ENCODE measurements around the gene PTPN14. TPM values are rescaled to one million over a fixed set of nuclear protein-coding genes. Genes with fewer than 3 reads are reported as not detected.

The PTPN14 gene
- total and polyA plus RNA-seq, 2 donors from 2014 or later, result 5.1 to 87.2 TPM

DNA sequence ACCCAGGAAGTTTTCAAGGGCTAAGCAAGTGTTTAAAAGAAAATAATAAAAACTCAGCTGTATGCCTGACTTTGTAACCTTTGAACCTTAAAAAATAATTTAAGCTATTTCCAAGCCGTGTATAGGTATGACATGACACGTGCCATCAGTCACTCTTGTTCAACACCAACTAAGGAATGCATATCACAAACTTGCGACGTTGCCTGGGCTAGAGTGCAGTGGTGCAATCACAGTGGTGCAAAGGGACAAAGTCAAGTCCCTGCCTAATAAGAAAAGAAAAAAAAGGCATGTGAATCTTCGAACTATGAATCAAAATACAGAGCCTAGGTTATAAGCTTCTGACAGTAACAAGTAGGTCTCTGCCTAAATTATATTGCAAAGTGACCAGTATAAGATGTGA is 191.3 kb downstream of the PTPN14 start:
- no peak for TF ChIP-seq CTCF (IDR thresholded peaks at IDR 0.05; ENCODE audit: borderline replicate concordance, extremely low read depth, insufficient read depth)
- H3K9ac ChIP-seq (ENCODE audit: low read length in 3 of 3), result no peak overlapping the region
- intact Hi-C loops (cut with DNase I), result no loop called here
- no peak for FAIRE-seq
- H3K27ac ChIP-seq (ENCODE audit: low read depth in 2 of 2, low read length in 2 of 2), result no peak overlapping the region
- H3K9me3 ChIP-seq (ENCODE audit: control insufficient read depth in 2 of 3, insufficient read depth in 1 of 3, low read length in 3 of 3), result no peaks in the 10 kb centered on the region
- no peak for DNase-seq
- H3K4me3 ChIP-seq (ENCODE audit: low read length in 3 of 3), result no peak overlapping the region
- no peaks in the 10 kb centered on the region for H3K27me3 ChIP-seq (ENCODE audit: control insufficient read depth, insufficient read depth, low read length)
- peaks cover 0 to 4% (median 0%) of the 10 kb centered on the region in 3 donors for H3K4me1 ChIP-seq (ENCODE audit: control insufficient read depth in 2 of 3, insufficient read depth in 2 of 3, low read depth in 1 of 3, low read length in 3 of 3)
- peaks cover 0 to 50% (median 31%) of the 10 kb centered on the region in 3 donors for H3K36me3 ChIP-seq (ENCODE audit: control insufficient read depth in 2 of 3, insufficient read depth in 3 of 3, low read length in 3 of 3)

DNA sequence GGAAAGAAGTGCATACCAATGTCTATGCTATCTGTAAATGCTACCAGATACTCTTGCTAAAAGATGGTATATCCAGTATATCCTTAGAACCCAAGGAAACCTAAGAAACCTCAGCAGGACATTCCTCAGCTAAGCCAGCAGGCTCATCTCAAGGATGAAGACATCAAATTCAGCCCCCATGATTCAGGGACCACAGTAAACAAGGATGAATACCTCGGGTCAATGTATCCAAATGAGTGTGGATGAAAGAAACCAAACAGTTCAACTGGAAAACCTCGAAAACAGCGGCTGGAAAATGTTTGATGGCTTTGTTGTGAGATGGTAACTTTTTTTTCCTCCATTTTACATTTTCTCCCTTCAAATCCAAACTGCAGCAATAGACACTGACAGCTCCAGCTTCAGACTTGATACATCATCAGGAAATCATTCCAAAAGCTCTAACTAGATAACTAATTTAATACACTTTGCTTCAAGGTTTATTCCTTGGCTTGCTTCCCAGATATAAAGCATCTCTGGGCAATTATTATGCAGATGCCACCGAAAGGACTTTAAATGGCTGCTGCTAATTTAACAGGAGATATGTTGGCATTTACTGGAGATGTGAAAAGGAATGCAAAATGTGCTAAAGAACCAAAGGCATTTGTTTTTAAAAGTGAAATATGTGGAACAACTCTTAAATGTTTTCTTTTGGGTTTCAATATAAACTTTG is 196.8 kb downstream of the PTPN14 start:
- Histone ChIP-seq H3K27ac (ENCODE audit: low read depth in 2 of 2, low read length in 2 of 2) (no peak overlapping the region), H3K4me3 (ENCODE audit: low read length in 3 of 3) (no peak overlapping the region), H3K27me3 (ENCODE audit: control insufficient read depth, insufficient read depth, low read length) (no peaks in the 10 kb centered on the region), H3K9me3 (ENCODE audit: control insufficient read depth in 2 of 3, insufficient read depth in 1 of 3, low read length in 3 of 3) (no peaks in the 10 kb centered on the region), H3K36me3 (ENCODE audit: control insufficient read depth in 2 of 3, insufficient read depth in 3 of 3, low read length in 3 of 3) (peaks cover 0 to 23% (median 11%) of the 10 kb centered on the region in 3 donors), H3K9ac (ENCODE audit: low read length in 3 of 3) (no peak overlapping the region), H3K4me1 (ENCODE audit: control insufficient read depth in 2 of 3, insufficient read depth in 2 of 3, low read depth in 1 of 3, low read length in 3 of 3) (no peaks in the 10 kb centered on the region)
- intact Hi-C loops (cut with DNase I), result no loop called here
- DNase-seq, result no peak
- FAIRE-seq, result no peak
- no peak for TF ChIP-seq CTCF (IDR thresholded peaks at IDR 0.05; ENCODE audit: borderline replicate concordance, extremely low read depth, insufficient read depth)

DNA sequence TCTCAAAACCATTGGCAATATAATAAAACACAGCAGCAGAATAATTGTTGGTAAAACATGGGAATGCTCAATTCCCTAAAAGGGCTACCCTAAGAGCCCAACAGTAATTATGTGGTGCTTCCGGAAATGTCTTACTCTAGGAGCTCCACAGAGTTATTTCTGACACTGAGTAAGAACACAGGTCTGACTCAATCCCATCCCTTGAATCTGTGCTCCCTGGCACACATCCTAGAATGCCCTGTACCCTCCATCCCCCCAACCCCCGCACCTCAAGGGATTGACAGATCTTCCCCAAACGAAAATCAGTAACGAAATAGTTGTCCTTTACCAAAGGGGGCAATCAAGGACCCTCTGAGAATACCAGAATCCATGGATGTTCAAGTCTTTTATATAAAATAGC is 198.6 kb downstream of the PTPN14 start:
- no peak for TF ChIP-seq CTCF (IDR thresholded peaks at IDR 0.05; ENCODE audit: borderline replicate concordance, extremely low read depth, insufficient read depth)
- no peaks in the 10 kb centered on the region for H3K9me3 ChIP-seq (ENCODE audit: control insufficient read depth in 2 of 3, insufficient read depth in 1 of 3, low read length in 3 of 3)
- no peak for FAIRE-seq
- no peak overlapping the region for H3K27ac ChIP-seq (ENCODE audit: low read depth in 2 of 2, low read length in 2 of 2)
- H3K9ac ChIP-seq (ENCODE audit: low read length in 3 of 3), result no peak overlapping the region
- H3K4me1 ChIP-seq (ENCODE audit: control insufficient read depth in 2 of 3, insufficient read depth in 2 of 3, low read depth in 1 of 3, low read length in 3 of 3), result no peaks in the 10 kb centered on the region
- peaks cover 0 to 22% (median 15%) of the 10 kb centered on the region in 3 donors for H3K36me3 ChIP-seq (ENCODE audit: control insufficient read depth in 2 of 3, insufficient read depth in 3 of 3, low read length in 3 of 3)
- H3K27me3 ChIP-seq (ENCODE audit: control insufficient read depth, insufficient read depth, low read length), result no peaks in the 10 kb centered on the region
- no peak for DNase-seq
- intact Hi-C loops (cut with DNase I), result no loop called here
- H3K4me3 ChIP-seq (ENCODE audit: low read length in 3 of 3), result no peak overlapping the region

Data from kidney (tissue), 14 donors.